CD8-positive, alpha-beta memory T cell (primary cell): ENCODE measurements around the gene CABP4. TPM values are rescaled to one million over a fixed set of nuclear protein-coding genes. Genes with fewer than 3 reads are reported as not detected.

Experiments
- CTCF ChIA-PET: fragments of 350-600 bp; sonication (Branson Sonifier 250); formaldehyde crosslinking; loops from one replicate; lab custom pipeline; 2021; ENCODE audit warnings: antibody characterized with exemption; lab: Charles Lee
- POLR2A ChIA-PET: fragments of 350-600 bp; sonication (Branson Sonifier 250); formaldehyde crosslinking; loops from one replicate; lab custom pipeline; 2021; ENCODE audit warnings: antibody characterized with exemption; lab: Charles Lee
- DNase-seq, 5 donors: peaks; one replicate each; pipeline versions ENCODE4 v3.0.0 to v3.0.0-alpha.2; 2020 to 2022; ENCODE audit warnings: mixed read lengths in 1 of 5
- H3K27ac ChIP-seq: one replicate; pipeline ENCODE4 v1.7.0; 2013; ENCODE audit warnings: low read depth, mild to moderate bottlenecking, low read length, moderate library complexity
- H3K27me3 ChIP-seq: 2 replicates; pipeline ENCODE4 v1.7.0; 2013; ENCODE audit warnings: low read length, mild to moderate bottlenecking; ENCODE audit not compliant: insufficient read depth, poor library complexity, severe bottlenecking
- H3K36me3 ChIP-seq: 2 replicates; pipeline ENCODE4 v1.7.0; 2013; ENCODE audit warnings: mild to moderate bottlenecking, low read length, moderate library complexity; ENCODE audit not compliant: insufficient read depth
- H3K4me1 ChIP-seq: 2 replicates; pipeline ENCODE4 v1.7.0; 2013; ENCODE audit warnings: mild to moderate bottlenecking, low read length, moderate library complexity; ENCODE audit not compliant: insufficient read depth
- H3K4me3 ChIP-seq: 2 replicates; pipeline ENCODE4 v1.7.0; 2013; ENCODE audit warnings: mild to moderate bottlenecking, low read length
- H3K9me3 ChIP-seq: 2 replicates; pipeline ENCODE4 v1.7.0; 2013; ENCODE audit warnings: mild to moderate bottlenecking, low read length
- H3K27ac Mint-ChIP-seq, 8 donors: one replicate each; pipeline ENCODE4 v1.8.0; 2020 to 2021; ENCODE audit warnings: mixed read lengths in 8 of 8, mild to moderate bottlenecking in 6 of 8, inconsistent platforms in 3 of 8, moderate library complexity in 3 of 8
- H3K27me3 Mint-ChIP-seq, 2 donors: one replicate each; pipeline ENCODE4 v1.8.0; 2020 to 2021; ENCODE audit warnings: mixed read lengths in 2 of 2, mild to moderate bottlenecking in 1 of 2, moderate library complexity in 1 of 2
- H3K36me3 Mint-ChIP-seq, 3 donors: one replicate each; pipeline ENCODE4 v1.8.0; 2020 to 2021; ENCODE audit warnings: mixed read lengths in 3 of 3, inconsistent platforms in 1 of 3, mild to moderate bottlenecking in 1 of 3
- H3K4me1 Mint-ChIP-seq, 3 donors: one replicate each; pipeline ENCODE4 v1.8.0; 2020 to 2021; ENCODE audit warnings: mixed read lengths in 3 of 3, inconsistent platforms in 1 of 3, mild to moderate bottlenecking in 1 of 3
- H3K4me3 Mint-ChIP-seq, 7 donors: one replicate each; pipeline ENCODE4 v1.8.0; 2020 to 2021; ENCODE audit warnings: mixed read lengths in 7 of 7, mild to moderate bottlenecking in 6 of 7, moderate library complexity in 4 of 7, inconsistent platforms in 2 of 7
- H3K9me3 Mint-ChIP-seq, 5 donors: one replicate each; pipeline ENCODE4 v1.8.0; 2020 to 2022; ENCODE audit warnings: mixed read lengths in 5 of 5, mild to moderate bottlenecking in 3 of 5, moderate library complexity in 2 of 5, inconsistent platforms in 1 of 5
- polyA plus RNA-seq: library from polyadenylated mRNA; unstranded; fragments of 300-500 nt; fragmentation: Illumina TruSeq; gene quantifications from one replicate; pipeline ENCODE4 v1.2.3, GENCODE V29; 2021
- total RNA-seq, 2 experiments: library from RNA; stranded (reverse); gene quantifications; one replicate each; pipeline ENCODE4 v1.2.3, GENCODE V29; 2021

Gene CABP4
- total and polyA plus RNA-seq, 3 experiments from 2014 or later = 0.28 to 0.36 (median 0.33) TPM

DNA sequence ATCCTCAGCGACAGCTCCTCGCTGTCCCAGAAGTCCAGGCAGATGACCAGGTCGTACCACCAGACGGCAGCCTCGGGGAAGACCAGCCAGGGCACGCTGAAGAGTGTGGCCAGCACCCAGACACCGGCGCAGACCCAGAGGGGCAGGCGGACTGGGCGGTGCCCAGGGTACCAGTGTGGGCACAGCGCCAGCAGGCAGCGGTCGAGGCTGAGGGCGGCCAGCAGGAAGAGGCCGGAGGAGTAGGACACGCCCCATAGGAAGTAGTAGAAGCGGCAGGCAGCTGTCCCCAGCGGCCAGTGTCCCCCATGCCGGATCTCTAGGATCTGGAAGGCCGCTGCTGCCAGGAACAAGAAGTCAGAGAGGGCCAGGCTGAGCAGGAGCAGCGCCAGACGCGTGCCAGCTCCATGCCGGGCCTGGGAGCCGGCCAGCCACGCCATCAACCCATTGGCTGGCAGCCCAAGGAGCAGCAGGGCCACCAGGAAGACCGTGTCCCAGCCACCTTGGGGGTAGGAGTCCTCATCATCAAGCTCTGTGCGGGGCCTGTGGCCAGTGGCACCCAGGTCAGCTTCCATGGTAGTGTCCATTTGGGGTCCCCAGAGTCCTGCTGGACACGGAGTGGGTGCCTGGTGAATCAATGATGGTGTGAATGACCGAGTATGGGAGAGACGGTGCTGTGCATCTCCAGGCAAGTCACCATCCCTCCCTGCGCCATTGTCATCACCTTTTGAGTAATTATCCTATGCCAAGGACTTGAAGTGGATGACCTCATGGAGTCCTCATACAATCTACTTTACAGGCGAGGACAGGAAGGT, 2.8 kb upstream of the CABP4 start, which contains the start of gene GPR152:
Gene GPR152 (minus strand): TSS at position 589 of the 812 bp plus-strand sequence. CDS start 5 bp downstream, at position 584.
- Histone ChIP-seq H3K27me3 (no peaks in the 10 kb centered on the region), H3K9me3 (no peaks in the 10 kb centered on the region), H3K36me3 (no peaks in the 10 kb centered on the region), H3K4me3 (no peak within 1 kb of the TSS), H3K27ac (no peak within 1 kb of the TSS), H3K4me1 (peaks cover 29% of the 10 kb centered on the region)
- H3K9me3 Mint-ChIP-seq = no peaks in the 10 kb centered on the region
- ChIA-PET CTCF (interaction anchor here (0.7 to 2.0 kb wide), 5 partner anchors 15 to 100 kb away, joined by 3 to 4 read pairs (median 3); partner anchors contain the start of genes PPP1CA and PTPRCAP), POLR2A (interaction anchor here (0.6 to 4.2 kb wide), 4 partner anchors 15 to 51 kb away, joined by 3 to 15 read pairs (median 4); partner anchors contain the start of gene PTPRCAP)
- H3K4me1 Mint-ChIP-seq = peaks cover 9 to 25% (median 14%) of the 10 kb centered on the region in 3 donors
- H3K27me3 Mint-ChIP-seq = peaks cover 0 to 3% of the 10 kb centered on the region in 2 donors
- DNase-seq = no peak
- no peak within 1 kb of the TSS for H3K4me3 Mint-ChIP-seq
- no peak within 1 kb of the TSS for H3K27ac Mint-ChIP-seq
- H3K36me3 Mint-ChIP-seq = no peaks in the 10 kb centered on the region

DNA sequence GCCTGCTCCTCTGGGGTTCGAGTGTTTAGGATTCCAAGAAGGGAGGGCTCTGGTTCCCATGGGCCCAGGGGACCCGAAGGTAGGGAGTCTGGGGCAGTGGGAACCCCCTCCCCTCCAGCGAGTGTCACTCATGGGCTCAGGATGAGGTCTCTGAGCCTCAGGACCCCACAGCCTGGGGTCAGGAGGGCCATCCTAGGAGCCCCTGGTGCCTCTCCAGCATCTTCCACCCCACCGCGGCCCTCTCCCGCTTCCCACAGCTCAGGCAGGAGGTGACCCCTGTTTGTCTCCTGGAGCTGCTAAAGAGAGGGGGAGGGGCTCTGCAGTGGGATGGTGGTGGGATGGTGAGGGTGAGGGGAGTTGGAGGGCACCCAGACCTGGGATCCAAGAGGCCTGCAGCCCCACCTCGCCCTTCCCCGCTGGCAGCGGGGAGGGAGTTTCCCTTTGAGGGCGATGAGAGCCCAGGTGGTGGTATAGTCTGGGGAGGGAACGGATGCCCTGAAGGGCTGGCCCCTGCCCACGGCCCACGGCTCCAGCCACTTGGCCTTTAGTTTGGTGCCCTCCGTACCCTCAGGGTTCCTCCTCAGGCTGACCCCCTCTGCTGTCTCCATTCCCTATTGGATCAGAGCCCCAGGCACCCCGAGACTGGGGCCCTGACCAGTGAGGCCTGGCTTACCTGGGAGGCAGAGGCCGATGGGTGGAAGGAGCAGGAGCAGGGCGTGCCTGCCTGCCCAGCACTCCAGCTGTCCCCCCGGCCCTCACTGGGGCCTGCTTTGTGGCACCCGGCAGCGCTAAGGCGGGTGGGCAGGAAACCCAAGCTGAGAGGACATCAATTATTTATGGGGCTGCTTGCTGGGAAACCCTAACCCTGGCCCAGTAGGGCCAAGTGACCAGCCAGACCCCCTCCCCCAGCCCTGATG, 1.1 kb upstream of the CABP4 start:
- Mint-ChIP-seq H3K27ac (no peak overlapping the region), H3K4me1 (peaks cover 5 to 12% (median 6%) of the 10 kb centered on the region in 3 donors), H3K27me3 (peaks cover 0 to 3% of the 10 kb centered on the region in 2 donors), H3K36me3 (no peaks in the 10 kb centered on the region), H3K9me3 (no peaks in the 10 kb centered on the region), H3K4me3 (no peak overlapping the region)
- H3K27ac ChIP-seq = no peak overlapping the region
- peaks cover 15% of the 10 kb centered on the region for H3K4me1 ChIP-seq
- no peaks in the 10 kb centered on the region for H3K9me3 ChIP-seq
- H3K27me3 ChIP-seq = no peaks in the 10 kb centered on the region
- POLR2A ChIA-PET = interaction anchor here (0.5 to 1.6 kb wide), 3 partner anchors 25 to 39 kb away, joined by 3 to 5 read pairs (median 4); no protein-coding TSS in a partner anchor
- no peak overlapping the region for H3K4me3 ChIP-seq
- CTCF ChIA-PET = interaction anchor here (0.8 kb wide), 1 partner anchor 16 kb away, joined by 3 read pairs; no protein-coding TSS in a partner anchor
- DNase-seq = no peak
- H3K36me3 ChIP-seq = no peaks in the 10 kb centered on the region

DNA sequence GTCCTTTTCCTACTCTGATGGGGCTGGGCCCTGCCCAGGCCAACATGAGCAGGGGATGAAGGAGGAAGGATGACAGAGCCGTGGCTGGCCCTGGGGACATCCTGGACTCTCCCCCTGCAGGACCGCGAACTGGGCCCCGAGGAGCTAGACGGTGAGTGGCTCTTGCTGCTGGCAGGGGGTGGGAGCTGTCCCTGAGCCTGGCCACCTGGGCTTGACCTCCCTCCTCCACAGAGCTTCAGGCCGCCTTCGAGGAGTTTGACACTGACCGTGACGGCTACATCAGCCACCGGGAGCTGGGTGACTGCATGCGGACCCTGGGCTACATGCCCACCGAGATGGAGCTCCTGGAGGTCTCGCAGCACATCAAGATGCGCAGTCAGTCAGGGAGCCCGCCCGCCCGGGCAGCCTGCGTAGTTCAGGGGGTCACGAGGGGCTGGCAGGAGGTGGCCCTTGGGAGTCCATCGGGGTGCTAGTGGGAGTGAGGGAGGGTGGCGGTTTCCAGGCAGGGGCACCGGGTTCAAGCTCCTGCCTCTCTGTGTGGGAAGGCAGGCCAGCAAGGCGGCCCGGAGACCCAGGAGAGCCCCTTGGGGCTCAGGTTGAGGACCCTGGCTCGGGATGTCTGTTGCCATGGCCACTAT, 1.0 kb downstream of the CABP4 start:
- no peaks in the 10 kb centered on the region for H3K4me1 ChIP-seq

DNA sequence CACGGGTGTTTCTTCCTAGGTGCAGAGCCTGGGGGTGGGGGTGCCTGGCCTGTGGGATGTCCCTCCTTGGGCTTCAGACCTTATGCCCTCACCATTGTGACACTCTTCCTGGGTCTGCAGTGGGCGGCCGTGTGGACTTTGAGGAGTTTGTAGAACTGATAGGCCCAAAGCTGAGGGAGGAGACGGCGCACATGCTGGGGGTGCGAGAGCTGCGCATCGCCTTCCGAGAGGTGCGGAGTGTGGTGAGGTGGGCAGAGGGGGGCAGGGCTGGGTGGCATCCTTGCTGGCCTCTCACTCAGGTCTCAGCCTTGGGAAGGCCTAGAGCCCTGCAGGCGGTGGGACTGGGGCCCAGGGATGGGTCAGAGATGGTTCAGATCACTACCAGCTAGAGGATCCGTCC, 2.3 kb downstream of the CABP4 start:
- peaks cover 3 to 5% (median 4%) of the 10 kb centered on the region in 3 donors for H3K4me1 Mint-ChIP-seq
- no peak for DNase-seq
- H3K36me3 Mint-ChIP-seq = no peaks in the 10 kb centered on the region
- H3K27me3 ChIP-seq = no peaks in the 10 kb centered on the region
- no peak overlapping the region for H3K27ac Mint-ChIP-seq
- CTCF ChIA-PET = interaction anchor here (1.6 kb wide), 1 partner anchor 106 kb away, joined by 4 read pairs; no protein-coding TSS in a partner anchor
- H3K4me1 ChIP-seq = no peaks in the 10 kb centered on the region
- H3K27me3 Mint-ChIP-seq = peaks cover 0 to 3% of the 10 kb centered on the region in 2 donors
- no peak overlapping the region for H3K4me3 ChIP-seq
- H3K4me3 Mint-ChIP-seq = peak overlapping the region in 1 of 7 donors; percentile 20
- H3K36me3 ChIP-seq = no peaks in the 10 kb centered on the region
- no peak overlapping the region for H3K27ac ChIP-seq
- POLR2A ChIA-PET = no interaction called here
- H3K9me3 ChIP-seq = no peaks in the 10 kb centered on the region
- no peaks in the 10 kb centered on the region for H3K9me3 Mint-ChIP-seq

More for the DNA sequence above, 1.0 kb downstream of the CABP4 start:
- Histone ChIP-seq H3K36me3 (no peaks in the 10 kb centered on the region), H3K9me3 (no peaks in the 10 kb centered on the region), H3K27ac (no peak overlapping the region), H3K27me3 (no peaks in the 10 kb centered on the region), H3K4me3 (no peak overlapping the region)
- H3K9me3 Mint-ChIP-seq = no peaks in the 10 kb centered on the region
- ChIA-PET CTCF (interaction anchor here (1.6 kb wide), 1 partner anchor 104 kb away, joined by 4 read pairs; no protein-coding TSS in a partner anchor), POLR2A (interaction anchor here (0.6 to 1.6 kb wide), 3 partner anchors 12 to 49 kb away, joined by 3 to 10 read pairs (median 5); no protein-coding TSS in a partner anchor)
- peaks cover 0 to 3% of the 10 kb centered on the region in 2 donors for H3K27me3 Mint-ChIP-seq
- H3K27ac Mint-ChIP-seq = no peak overlapping the region
- no peak overlapping the region for H3K4me3 Mint-ChIP-seq
- H3K4me1 Mint-ChIP-seq = peaks cover 3 to 8% (median 4%) of the 10 kb centered on the region in 3 donors
- DNase-seq = no peak
- no peaks in the 10 kb centered on the region for H3K36me3 Mint-ChIP-seq

DNA sequence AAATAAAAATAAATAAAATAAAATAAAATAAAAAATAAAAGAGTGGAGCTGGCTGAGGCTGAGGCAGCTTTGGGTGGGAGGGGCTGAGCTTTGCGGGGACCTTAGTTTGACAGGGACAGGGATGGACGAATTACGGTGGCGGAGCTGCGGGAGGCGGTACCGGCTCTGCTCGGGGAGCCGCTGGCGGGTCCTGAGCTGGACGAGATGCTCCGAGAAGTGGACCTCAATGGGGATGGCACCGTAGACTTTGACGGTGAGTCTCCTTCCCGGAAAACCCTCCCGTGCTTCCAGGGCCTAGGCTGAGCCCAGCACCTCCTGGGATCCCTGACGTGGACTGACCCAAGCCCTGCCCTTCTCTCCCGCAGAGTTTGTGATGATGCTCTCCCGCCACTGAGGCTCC, 3.1 kb downstream of the CABP4 start:
- Mint-ChIP-seq H3K27ac (no peak overlapping the region), H3K4me1 (peaks cover 4 to 8% (median 5%) of the 10 kb centered on the region in 3 donors), H3K9me3 (no peaks in the 10 kb centered on the region), H3K36me3 (no peaks in the 10 kb centered on the region), H3K27me3 (peaks cover 0 to 3% of the 10 kb centered on the region in 2 donors), H3K4me3 (no peak overlapping the region)
- DNase-seq = no peak
- H3K36me3 ChIP-seq = no peaks in the 10 kb centered on the region
- H3K27ac ChIP-seq = no peak overlapping the region
- ChIA-PET CTCF (interaction anchor here (1.4 kb wide), 1 partner anchor 10 kb away, joined by 3 read pairs; no protein-coding TSS in a partner anchor), POLR2A (interaction anchor here (0.6 to 3.9 kb wide), 3 partner anchors 12 to 530 kb away, joined by 5 to 26 read pairs (median 6); partner anchors contain the start of gene PTPRCAP)
- H3K9me3 ChIP-seq = no peaks in the 10 kb centered on the region
- H3K27me3 ChIP-seq = no peaks in the 10 kb centered on the region
- H3K4me1 ChIP-seq = no peaks in the 10 kb centered on the region
- no peak overlapping the region for H3K4me3 ChIP-seq

DNA sequence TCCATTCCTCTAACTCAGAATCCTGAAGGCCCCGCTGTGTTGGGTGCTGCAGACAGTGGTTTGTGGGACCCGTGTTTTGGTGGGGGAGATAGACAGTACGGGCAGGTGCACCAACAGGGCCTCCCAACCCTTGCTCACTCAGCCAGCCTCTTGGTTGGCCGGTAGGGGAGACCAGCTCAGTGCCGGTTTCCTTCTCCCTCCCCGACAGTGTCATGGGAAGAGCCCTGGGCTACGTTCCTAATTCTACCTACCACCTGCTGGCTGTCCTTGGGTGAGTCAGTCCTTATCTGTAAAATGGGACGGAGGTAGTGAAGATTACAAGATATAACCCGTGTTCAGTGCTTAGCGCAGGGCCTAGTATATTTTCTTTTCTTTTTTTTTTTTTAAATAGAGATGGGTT, 8.0 kb downstream of the CABP4 start:
- Histone ChIP-seq H3K36me3 (no peaks in the 10 kb centered on the region), H3K9me3 (no peaks in the 10 kb centered on the region), H3K4me1 (peaks cover 35% of the 10 kb centered on the region), H3K27ac (no peak overlapping the region), H3K4me3 (no peak overlapping the region), H3K27me3 (no peaks in the 10 kb centered on the region)
- peak overlapping the region in 4 of 8 donors; percentile 5 to 92 (median 46) for H3K27ac Mint-ChIP-seq
- CTCF ChIA-PET = no interaction called here
- H3K36me3 Mint-ChIP-seq = peaks cover 0 to 8% (median 0%) of the 10 kb centered on the region in 3 donors
- DNase-seq = no peak
- peaks cover 15 to 44% (median 29%) of the 10 kb centered on the region in 3 donors for H3K4me1 Mint-ChIP-seq
- H3K27me3 Mint-ChIP-seq = no peaks in the 10 kb centered on the region
- POLR2A ChIA-PET = interaction anchor here (1.0 kb wide), 1 partner anchor 26 kb away, joined by 4 read pairs; the partner anchor contains the start of gene PTPRCAP
- H3K9me3 Mint-ChIP-seq = no peaks in the 10 kb centered on the region
- peak overlapping the region in 5 of 7 donors; percentile 9 to 38 (median 29) for H3K4me3 Mint-ChIP-seq
